Measurements from ENCODE around the gene DHX38.

Gene DHX38

GRCh38 chr16:72129976-72130656, 36.5 kb downstream of the DHX38 start:
- Histone ChIP-seq H3K27ac (ENCODE audit: low read depth, low read length) (no peak overlapping the region), H3K9me3 (ENCODE audit: control insufficient read depth in 1 of 2, low read length in 2 of 2) (no peaks in the 10 kb centered on the region), H3K27me3 (ENCODE audit: control insufficient read depth in 1 of 2, insufficient read depth in 2 of 2, low read length in 2 of 2) (no peaks in the 10 kb centered on the region), H3K36me3 (ENCODE audit: control insufficient read depth in 1 of 2, insufficient read depth in 2 of 2, low read length in 2 of 2) (no peaks in the 10 kb centered on the region), H3K4me3 (ENCODE audit: low read depth in 1 of 2, low read length in 2 of 2) (no peak overlapping the region), H3K9ac (ENCODE audit: low read depth in 1 of 2, low read length in 2 of 2) (no peak overlapping the region), H3K4me1 (ENCODE audit: control insufficient read depth in 1 of 2, insufficient read depth in 2 of 2, low read length in 2 of 2) (peaks cover 6 to 8% of the 10 kb centered on the region in 2 donors)

GRCh38 chr16:72131036-72131435, 37.4 kb downstream of the DHX38 start:
- H3K27me3 ChIP-seq (ENCODE audit: control insufficient read depth in 1 of 2, insufficient read depth in 2 of 2, low read length in 2 of 2): no peaks in the 10 kb centered on the region
- H3K4me1 ChIP-seq (ENCODE audit: control insufficient read depth in 1 of 2, insufficient read depth in 2 of 2, low read length in 2 of 2): no peaks in the 10 kb centered on the region
- H3K4me3 ChIP-seq (ENCODE audit: low read depth in 1 of 2, low read length in 2 of 2): no peak overlapping the region
- no peak overlapping the region for H3K27ac ChIP-seq (ENCODE audit: low read depth, low read length)
- H3K9me3 ChIP-seq (ENCODE audit: control insufficient read depth in 1 of 2, low read length in 2 of 2): no peaks in the 10 kb centered on the region
- no peak overlapping the region for H3K9ac ChIP-seq (ENCODE audit: low read depth in 1 of 2, low read length in 2 of 2)
- H3K36me3 ChIP-seq (ENCODE audit: control insufficient read depth in 1 of 2, insufficient read depth in 2 of 2, low read length in 2 of 2): peaks cover 0 to under 1% of the 10 kb centered on the region in 2 donors

GRCh38 chr16:72132726-72133125, 39.1 kb downstream of the DHX38 start:
- H3K36me3 ChIP-seq (ENCODE audit: control insufficient read depth in 1 of 2, insufficient read depth in 2 of 2, low read length in 2 of 2): peaks cover 0 to 7% of the 10 kb centered on the region in 2 donors
- no peak overlapping the region for H3K9ac ChIP-seq (ENCODE audit: low read depth in 1 of 2, low read length in 2 of 2)
- no peak overlapping the region for H3K4me3 ChIP-seq (ENCODE audit: low read depth in 1 of 2, low read length in 2 of 2)
- H3K9me3 ChIP-seq (ENCODE audit: control insufficient read depth in 1 of 2, low read length in 2 of 2): no peaks in the 10 kb centered on the region
- H3K27ac ChIP-seq (ENCODE audit: low read depth, low read length): no peak overlapping the region
- H3K27me3 ChIP-seq (ENCODE audit: control insufficient read depth in 1 of 2, insufficient read depth in 2 of 2, low read length in 2 of 2): no peaks in the 10 kb centered on the region
- no peaks in the 10 kb centered on the region for H3K4me1 ChIP-seq (ENCODE audit: control insufficient read depth in 1 of 2, insufficient read depth in 2 of 2, low read length in 2 of 2)

DNA sequence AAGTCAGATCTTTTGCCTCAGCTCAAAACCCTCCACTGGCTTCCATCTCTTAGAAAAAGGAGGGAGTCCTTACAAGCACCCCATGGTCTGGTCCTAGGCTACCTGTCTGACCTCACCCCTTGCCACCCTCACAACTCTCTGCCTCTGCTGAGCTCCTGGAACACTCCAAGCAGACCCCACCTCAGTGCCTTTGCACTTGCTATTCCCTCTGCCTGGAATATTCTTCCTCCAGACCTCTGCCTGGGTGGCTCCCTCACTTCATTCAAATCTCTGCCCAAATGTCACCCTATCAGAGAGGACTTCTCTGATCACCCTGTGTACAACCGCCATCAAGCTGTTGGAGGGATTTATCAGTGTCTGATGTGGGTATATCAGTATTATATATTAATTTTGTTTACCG, 40.9 kb downstream of the DHX38 start:
- Histone ChIP-seq H3K4me3 (ENCODE audit: low read depth in 1 of 2, low read length in 2 of 2) (no peak overlapping the region), H3K4me1 (ENCODE audit: control insufficient read depth in 1 of 2, insufficient read depth in 2 of 2, low read length in 2 of 2) (no peaks in the 10 kb centered on the region), H3K27ac (ENCODE audit: low read depth, low read length) (no peak overlapping the region), H3K27me3 (ENCODE audit: control insufficient read depth in 1 of 2, insufficient read depth in 2 of 2, low read length in 2 of 2) (no peaks in the 10 kb centered on the region), H3K36me3 (ENCODE audit: control insufficient read depth in 1 of 2, insufficient read depth in 2 of 2, low read length in 2 of 2) (peaks cover 0 to 7% of the 10 kb centered on the region in 2 donors), H3K9ac (ENCODE audit: low read depth in 1 of 2, low read length in 2 of 2) (no peak overlapping the region), H3K9me3 (ENCODE audit: control insufficient read depth in 1 of 2, low read length in 2 of 2) (no peaks in the 10 kb centered on the region)

- Histone ChIP-seq H3K4me1 (ENCODE audit: control insufficient read depth in 1 of 2, insufficient read depth in 2 of 2, low read length in 2 of 2) (no peaks in the 10 kb centered on the region), H3K9ac (ENCODE audit: low read depth in 1 of 2, low read length in 2 of 2) (no peak overlapping the region), H3K27me3 (ENCODE audit: control insufficient read depth in 1 of 2, insufficient read depth in 2 of 2, low read length in 2 of 2) (no peaks in the 10 kb centered on the region), H3K4me3 (ENCODE audit: low read depth in 1 of 2, low read length in 2 of 2) (no peak overlapping the region), H3K9me3 (ENCODE audit: control insufficient read depth in 1 of 2, low read length in 2 of 2) (no peaks in the 10 kb centered on the region), H3K36me3 (ENCODE audit: control insufficient read depth in 1 of 2, insufficient read depth in 2 of 2, low read length in 2 of 2) (peaks cover 0 to 7% of the 10 kb centered on the region in 2 donors), H3K27ac (ENCODE audit: low read depth, low read length) (no peak overlapping the region)
Measured at GRCh38 chr16:72137380-72138063, 43.9 kb downstream of the DHX38 start.

- peaks cover 0 to 7% of the 10 kb centered on the region in 2 donors for H3K36me3 ChIP-seq (ENCODE audit: control insufficient read depth in 1 of 2, insufficient read depth in 2 of 2, low read length in 2 of 2)
- H3K27me3 ChIP-seq (ENCODE audit: control insufficient read depth in 1 of 2, insufficient read depth in 2 of 2, low read length in 2 of 2): no peaks in the 10 kb centered on the region
- H3K9me3 ChIP-seq (ENCODE audit: control insufficient read depth in 1 of 2, low read length in 2 of 2): no peaks in the 10 kb centered on the region
- no peak overlapping the region for H3K27ac ChIP-seq (ENCODE audit: low read depth, low read length)
- no peak overlapping the region for H3K9ac ChIP-seq (ENCODE audit: low read depth in 1 of 2, low read length in 2 of 2)
- no peak overlapping the region for H3K4me3 ChIP-seq (ENCODE audit: low read depth in 1 of 2, low read length in 2 of 2)
- H3K4me1 ChIP-seq (ENCODE audit: control insufficient read depth in 1 of 2, insufficient read depth in 2 of 2, low read length in 2 of 2): no peaks in the 10 kb centered on the region
Measured at GRCh38 chr16:72138064-72138572, 44.5 kb downstream of the DHX38 start.

GRCh38 chr16:72139908-72140307, 46.3 kb downstream of the DHX38 start:
- Histone ChIP-seq H3K9me3 (ENCODE audit: control insufficient read depth in 1 of 2, low read length in 2 of 2) (no peaks in the 10 kb centered on the region), H3K9ac (ENCODE audit: low read depth in 1 of 2, low read length in 2 of 2) (no peak overlapping the region), H3K36me3 (ENCODE audit: control insufficient read depth in 1 of 2, insufficient read depth in 2 of 2, low read length in 2 of 2) (peaks cover 0 to 7% of the 10 kb centered on the region in 2 donors), H3K27me3 (ENCODE audit: control insufficient read depth in 1 of 2, insufficient read depth in 2 of 2, low read length in 2 of 2) (no peaks in the 10 kb centered on the region), H3K27ac (ENCODE audit: low read depth, low read length) (no peak overlapping the region), H3K4me3 (ENCODE audit: low read depth in 1 of 2, low read length in 2 of 2) (no peak overlapping the region), H3K4me1 (ENCODE audit: control insufficient read depth in 1 of 2, insufficient read depth in 2 of 2, low read length in 2 of 2) (no peaks in the 10 kb centered on the region)

DNA sequence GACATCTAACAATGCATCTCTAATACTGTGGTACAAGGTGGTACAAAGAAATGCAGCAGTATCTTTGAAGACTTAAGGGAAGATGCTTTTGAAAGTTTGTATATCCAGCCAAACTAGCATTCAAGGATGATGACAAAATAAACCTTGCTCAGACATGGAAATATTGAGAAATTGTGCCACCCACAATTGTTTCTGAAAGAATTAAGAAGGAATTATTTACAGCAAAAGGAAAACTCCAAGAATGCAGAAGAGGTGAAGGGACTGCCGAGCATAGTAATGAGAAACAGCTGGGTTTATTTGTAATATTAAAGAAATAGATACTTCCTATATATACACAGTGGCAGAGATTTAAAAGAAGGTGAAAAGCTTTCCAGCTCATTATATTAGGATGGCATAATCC, 48.8 kb downstream of the DHX38 start:
- H3K27ac ChIP-seq (ENCODE audit: low read depth, low read length): no peak overlapping the region
- H3K36me3 ChIP-seq (ENCODE audit: control insufficient read depth in 1 of 2, insufficient read depth in 2 of 2, low read length in 2 of 2): no peaks in the 10 kb centered on the region
- H3K9me3 ChIP-seq (ENCODE audit: control insufficient read depth in 1 of 2, low read length in 2 of 2): no peaks in the 10 kb centered on the region
- no peak overlapping the region for H3K9ac ChIP-seq (ENCODE audit: low read depth in 1 of 2, low read length in 2 of 2)
- H3K4me3 ChIP-seq (ENCODE audit: low read depth in 1 of 2, low read length in 2 of 2): no peak overlapping the region
- H3K27me3 ChIP-seq (ENCODE audit: control insufficient read depth in 1 of 2, insufficient read depth in 2 of 2, low read length in 2 of 2): no peaks in the 10 kb centered on the region
- H3K4me1 ChIP-seq (ENCODE audit: control insufficient read depth in 1 of 2, insufficient read depth in 2 of 2, low read length in 2 of 2): no peaks in the 10 kb centered on the region

DNA sequence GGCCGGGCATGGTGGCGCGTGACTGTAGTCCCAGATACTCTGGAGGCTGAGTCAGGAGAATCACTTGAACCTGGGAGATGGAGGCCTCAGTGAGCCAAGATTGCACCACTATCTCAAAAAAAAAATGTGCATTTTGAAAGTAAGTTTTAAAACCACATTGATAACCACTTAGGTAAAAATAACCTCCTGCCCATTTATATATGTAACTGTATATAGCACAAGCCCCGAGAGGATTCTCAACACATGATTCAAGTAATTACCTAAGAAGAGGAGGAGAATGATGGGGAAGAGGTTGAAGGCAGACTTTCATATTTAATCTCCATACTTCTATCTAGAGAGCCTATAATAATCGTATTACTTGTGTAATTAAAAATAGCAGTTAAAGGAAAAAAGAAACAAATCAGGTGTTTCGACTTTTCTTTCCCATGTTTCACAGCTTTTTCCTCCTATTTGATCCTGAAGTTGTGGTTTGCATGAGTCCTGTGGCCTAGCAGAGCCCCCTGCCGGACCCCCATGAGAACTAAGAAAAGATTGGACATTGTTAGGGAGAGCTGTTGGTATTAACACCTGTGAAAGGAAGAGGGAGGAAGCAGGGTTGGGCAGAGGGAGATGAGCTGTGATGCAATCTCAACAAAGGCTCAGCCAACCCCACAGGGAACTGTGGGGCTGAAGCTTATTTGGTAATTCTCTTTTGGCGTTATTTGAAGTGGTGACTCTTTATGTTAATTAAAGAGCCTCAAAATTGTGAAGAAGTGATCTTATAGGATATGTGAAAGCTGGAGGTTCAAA, 56.2 kb downstream of the DHX38 start:
- Histone ChIP-seq H3K27ac (ENCODE audit: low read depth, low read length) (no peak overlapping the region), H3K27me3 (ENCODE audit: control insufficient read depth in 1 of 2, insufficient read depth in 2 of 2, low read length in 2 of 2) (no peaks in the 10 kb centered on the region), H3K9me3 (ENCODE audit: control insufficient read depth in 1 of 2, low read length in 2 of 2) (no peaks in the 10 kb centered on the region), H3K9ac (ENCODE audit: low read depth in 1 of 2, low read length in 2 of 2) (no peak overlapping the region), H3K4me1 (ENCODE audit: control insufficient read depth in 1 of 2, insufficient read depth in 2 of 2, low read length in 2 of 2) (no peaks in the 10 kb centered on the region), H3K4me3 (ENCODE audit: low read depth in 1 of 2, low read length in 2 of 2) (no peak overlapping the region), H3K36me3 (ENCODE audit: control insufficient read depth in 1 of 2, insufficient read depth in 2 of 2, low read length in 2 of 2) (no peaks in the 10 kb centered on the region)

- H3K27me3 ChIP-seq (ENCODE audit: control insufficient read depth in 1 of 2, insufficient read depth in 2 of 2, low read length in 2 of 2): no peaks in the 10 kb centered on the region
Measured at GRCh38 chr16:72159386-72159785, 65.7 kb downstream of the DHX38 start.

More at GRCh38 chr16:72159386-72159785, 65.7 kb downstream of the DHX38 start:
- peaks cover 8 to 14% of the 10 kb centered on the region in 2 donors for H3K4me1 ChIP-seq (ENCODE audit: control insufficient read depth in 1 of 2, insufficient read depth in 2 of 2, low read length in 2 of 2)
- H3K9ac ChIP-seq (ENCODE audit: low read depth in 1 of 2, low read length in 2 of 2): no peak overlapping the region
- H3K9me3 ChIP-seq (ENCODE audit: control insufficient read depth in 1 of 2, low read length in 2 of 2): no peaks in the 10 kb centered on the region
- no peaks in the 10 kb centered on the region for H3K36me3 ChIP-seq (ENCODE audit: control insufficient read depth in 1 of 2, insufficient read depth in 2 of 2, low read length in 2 of 2)
- no peak overlapping the region for H3K27ac ChIP-seq (ENCODE audit: low read depth, low read length)
- no peak overlapping the region for H3K4me3 ChIP-seq (ENCODE audit: low read depth in 1 of 2, low read length in 2 of 2)

Data from duodenal mucosa (tissue), 2 donors.